MM.1S (cell line): Measurements from ENCODE around the gene OTULINL.

ENCODE experiments used
- DNase-seq: peaks from one replicate; pipeline ENCODE4 v3.0.0-alpha.2; 2015
- H2AFZ ChIP-seq: fragments of 300-600 bp; sonication (generic); 2 replicates; pipeline ENCODE4 v1.6.0; 2016; ENCODE audit warnings: antibody characterized with exemption, low read length
- H3F3A ChIP-seq: fragments of 300-600 bp; sonication (generic); 2 replicates; pipeline ENCODE4 v1.6.1; 2016; ENCODE audit warnings: mild to moderate bottlenecking, antibody characterized with exemption, low read length, moderate library complexity, mixed read lengths; ENCODE audit not compliant: insufficient read depth
- H3K27ac ChIP-seq: fragments of 300-600 bp; sonication (generic); 2 replicates; pipeline ENCODE4 v1.5.1; 2016; ENCODE audit warnings: mild to moderate bottlenecking, low read length
- H3K27me3 ChIP-seq: fragments of 300-600 bp; sonication (generic); replicated peaks from 2 replicates; pipeline ENCODE4 v1.6.0; 2016; ENCODE audit warnings: low read length; ENCODE audit not compliant: insufficient read depth
- H3K36me3 ChIP-seq: fragments of 300-600 bp; sonication (generic); replicated peaks from 2 replicates; pipeline ENCODE4 v1.6.1; 2016; ENCODE audit warnings: mild to moderate bottlenecking, low read length, mixed read lengths; ENCODE audit not compliant: insufficient read depth
- H3K4me1 ChIP-seq: fragments of 300-600 bp; sonication (generic); 2 replicates; pipeline ENCODE4 v1.6.1; 2016; ENCODE audit warnings: low read length, mixed read lengths
- H3K4me2 ChIP-seq: fragments of 300-600 bp; sonication (generic); 2 replicates; pipeline ENCODE4 v1.6.0; 2016; ENCODE audit warnings: low read depth, low read length
- H3K4me3 ChIP-seq: fragments of 300-600 bp; sonication (generic); 2 replicates; pipeline ENCODE4 v1.5.1; 2016; ENCODE audit warnings: low read length, mixed read lengths
- H3K79me2 ChIP-seq: fragments of 300-600 bp; sonication (generic); 2 replicates; pipeline ENCODE4 v1.6.1; 2016; ENCODE audit warnings: mixed run types, low read length, mixed read lengths
- H3K9ac ChIP-seq: fragments of 300-600 bp; sonication (generic); 2 replicates; pipeline ENCODE4 v1.6.1; 2016; ENCODE audit warnings: low read length, mixed read lengths
- H3K9me2 ChIP-seq: fragments of 300-600 bp; sonication (generic); replicated peaks from 2 replicates; pipeline ENCODE4 v1.6.1; 2016; ENCODE audit warnings: mild to moderate bottlenecking, low read length, mixed read lengths; ENCODE audit not compliant: insufficient read depth
- H3K9me3 ChIP-seq: fragments of 300-600 bp; sonication (generic); replicated peaks from 2 replicates; pipeline ENCODE4 v1.6.1; 2016; ENCODE audit warnings: mild to moderate bottlenecking, low read length, mixed read lengths; ENCODE audit not compliant: insufficient read depth
- H4K20me1 ChIP-seq: fragments of 300-600 bp; sonication (generic); 2 replicates; pipeline ENCODE4 v1.6.1; 2016; ENCODE audit warnings: mild to moderate bottlenecking, low read length, moderate library complexity, mixed read lengths; ENCODE audit not compliant: insufficient read depth
- EZH2 ChIP-seq: fragments of 300-600 bp; sonication (generic); optimal IDR thresholded peaks from 2 replicates; pipeline ENCODE3; 2017; ENCODE audit warnings: low read depth, mild to moderate bottlenecking, antibody characterized with exemption, low read length, mixed read lengths
- EZH2phosphoT487 ChIP-seq: fragments of 300-600 bp; sonication (generic); IDR thresholded peaks from 2 replicates; pipeline ENCODE4 v1.6.1; 2018; ENCODE audit warnings: antibody characterized with exemption, low read length
- TF ChIP-seq, protein P1 (sequence below): fragments of 300-600 bp; sonication (generic); IDR thresholded peaks from 2 replicates; pipeline ENCODE4 v1.5.1; 2016; ENCODE audit warnings: antibody characterized with exemption, low read length, mixed read lengths

The OTULINL gene

DNA sequence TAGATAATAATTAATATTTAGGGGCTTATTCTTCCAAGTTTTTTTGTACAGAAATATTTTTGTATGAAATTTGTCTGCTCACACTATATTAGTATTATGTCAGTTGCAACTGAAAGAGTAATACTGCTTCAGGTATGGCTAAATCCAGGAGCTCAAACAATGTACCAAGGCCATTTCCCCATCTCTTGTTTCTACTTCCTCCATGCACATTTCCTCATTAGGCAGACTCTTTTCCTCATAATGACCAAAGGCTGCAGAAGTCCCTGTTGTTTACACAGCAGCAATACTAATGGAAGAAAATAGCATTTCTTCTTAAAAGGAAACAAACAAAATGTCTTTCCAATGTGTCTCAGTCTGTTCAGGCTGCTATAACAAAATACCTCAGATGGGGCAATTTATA is 9.2 kb upstream of the OTULINL start:
- Histone ChIP-seq H2AFZ (no peak overlapping the region), H3K9me3 (no peaks in the 10 kb centered on the region), H3K9ac (no peak overlapping the region), H3K4me2 (no peak overlapping the region), H3K27ac (no peak overlapping the region), H3K36me3 (no peaks in the 10 kb centered on the region), H4K20me1 (no peaks in the 10 kb centered on the region), H3F3A (no peaks in the 10 kb centered on the region), H3K4me1 (no peaks in the 10 kb centered on the region), H3K4me3 (no peak overlapping the region), H3K27me3 (no peaks in the 10 kb centered on the region), H3K9me2 (no peaks in the 10 kb centered on the region), H3K79me2 (no peaks in the 10 kb centered on the region)
- no peak for DNase-seq
- no peak for TF ChIP-seq EZH2
- TF ChIP-seq, protein P1, sequence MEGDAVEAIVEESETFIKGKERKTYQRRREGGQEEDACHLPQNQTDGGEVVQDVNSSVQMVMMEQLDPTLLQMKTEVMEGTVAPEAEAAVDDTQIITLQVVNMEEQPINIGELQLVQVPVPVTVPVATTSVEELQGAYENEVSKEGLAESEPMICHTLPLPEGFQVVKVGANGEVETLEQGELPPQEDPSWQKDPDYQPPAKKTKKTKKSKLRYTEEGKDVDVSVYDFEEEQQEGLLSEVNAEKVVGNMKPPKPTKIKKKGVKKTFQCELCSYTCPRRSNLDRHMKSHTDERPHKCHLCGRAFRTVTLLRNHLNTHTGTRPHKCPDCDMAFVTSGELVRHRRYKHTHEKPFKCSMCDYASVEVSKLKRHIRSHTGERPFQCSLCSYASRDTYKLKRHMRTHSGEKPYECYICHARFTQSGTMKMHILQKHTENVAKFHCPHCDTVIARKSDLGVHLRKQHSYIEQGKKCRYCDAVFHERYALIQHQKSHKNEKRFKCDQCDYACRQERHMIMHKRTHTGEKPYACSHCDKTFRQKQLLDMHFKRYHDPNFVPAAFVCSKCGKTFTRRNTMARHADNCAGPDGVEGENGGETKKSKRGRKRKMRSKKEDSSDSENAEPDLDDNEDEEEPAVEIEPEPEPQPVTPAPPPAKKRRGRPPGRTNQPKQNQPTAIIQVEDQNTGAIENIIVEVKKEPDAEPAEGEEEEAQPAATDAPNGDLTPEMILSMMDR: no peak
- no peak for TF ChIP-seq EZH2phosphoT487

DNA sequence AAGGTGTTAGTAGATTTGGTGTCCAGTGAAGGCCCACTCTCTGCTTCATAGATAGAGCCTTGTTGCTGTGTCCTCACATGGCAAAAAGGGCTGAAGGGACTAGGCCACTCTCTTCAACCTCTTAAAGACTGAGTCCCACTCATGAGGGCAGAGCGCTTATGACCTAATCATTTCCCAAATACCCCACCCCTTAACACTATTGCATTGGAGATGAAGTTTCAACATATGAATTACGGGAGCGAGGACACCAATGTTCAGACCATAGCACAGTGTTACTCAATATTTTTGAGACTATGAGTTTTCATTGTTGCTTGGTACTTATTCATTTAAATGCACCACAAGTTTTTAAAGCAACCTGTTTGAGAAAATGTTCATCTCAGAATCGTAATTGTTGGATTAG is 8.8 kb upstream of the OTULINL start:
- Histone ChIP-seq H3K27ac (no peak overlapping the region), H3K4me1 (no peaks in the 10 kb centered on the region), H3K27me3 (no peaks in the 10 kb centered on the region), H3K9me2 (no peaks in the 10 kb centered on the region), H3K9me3 (no peaks in the 10 kb centered on the region), H3K9ac (no peak overlapping the region), H3K36me3 (no peaks in the 10 kb centered on the region), H3K4me3 (no peak overlapping the region), H4K20me1 (no peaks in the 10 kb centered on the region), H3F3A (no peaks in the 10 kb centered on the region), H3K4me2 (no peak overlapping the region), H2AFZ (no peak overlapping the region), H3K79me2 (no peaks in the 10 kb centered on the region)
- no peak for DNase-seq
- TF ChIP-seq, protein P1: no peak
- TF ChIP-seq EZH2phosphoT487 (no peak), EZH2 (no peak)

DNA sequence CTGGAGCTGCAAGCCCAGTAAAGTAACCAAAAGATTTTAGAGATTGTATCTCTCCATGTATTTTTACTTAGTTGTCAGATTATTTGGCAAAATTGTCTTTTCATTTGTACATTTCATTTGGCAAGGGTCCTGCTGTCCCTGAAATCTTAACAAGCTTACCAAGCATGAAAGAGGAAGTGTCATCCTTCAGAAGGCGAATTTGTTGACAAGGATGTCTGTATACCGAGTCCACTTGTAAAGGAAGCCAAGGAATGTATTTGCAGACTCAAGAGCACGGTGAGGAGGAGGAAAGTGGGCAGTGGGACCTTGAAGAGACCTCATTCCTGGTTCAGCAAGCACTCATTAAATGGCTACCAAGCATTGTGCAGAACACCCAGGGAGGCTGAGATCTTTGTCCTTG is 7.5 kb upstream of the OTULINL start:
- DNase-seq: no peak
- no peak overlapping the region for H2AFZ ChIP-seq
- no peak overlapping the region for H3K27ac ChIP-seq

More for the DNA sequence above, 7.5 kb upstream of the OTULINL start:
- H3K4me2 ChIP-seq: no peak overlapping the region
- no peaks in the 10 kb centered on the region for H3K9me3 ChIP-seq
- H3K9me2 ChIP-seq: no peaks in the 10 kb centered on the region
- no peaks in the 10 kb centered on the region for H3K36me3 ChIP-seq
- no peak overlapping the region for H3K4me3 ChIP-seq
- H3K9ac ChIP-seq: no peak overlapping the region
- no peaks in the 10 kb centered on the region for H3K27me3 ChIP-seq
- no peaks in the 10 kb centered on the region for H3F3A ChIP-seq
- no peaks in the 10 kb centered on the region for H3K4me1 ChIP-seq
- TF ChIP-seq, protein P1: no peak
- TF ChIP-seq EZH2: no peak
- no peaks in the 10 kb centered on the region for H3K79me2 ChIP-seq
- no peaks in the 10 kb centered on the region for H4K20me1 ChIP-seq
